GM10847 (cell line): ENCODE results near the gene RERE.

Source experiments
- POLR2A ChIP-seq: IDR thresholded peaks from 2 replicates; pipeline ENCODE4 v1.6.1; 2011; ENCODE audit not compliant: insufficient read length; ENCODE audit errors: extremely low read depth

The RERE gene

DNA sequence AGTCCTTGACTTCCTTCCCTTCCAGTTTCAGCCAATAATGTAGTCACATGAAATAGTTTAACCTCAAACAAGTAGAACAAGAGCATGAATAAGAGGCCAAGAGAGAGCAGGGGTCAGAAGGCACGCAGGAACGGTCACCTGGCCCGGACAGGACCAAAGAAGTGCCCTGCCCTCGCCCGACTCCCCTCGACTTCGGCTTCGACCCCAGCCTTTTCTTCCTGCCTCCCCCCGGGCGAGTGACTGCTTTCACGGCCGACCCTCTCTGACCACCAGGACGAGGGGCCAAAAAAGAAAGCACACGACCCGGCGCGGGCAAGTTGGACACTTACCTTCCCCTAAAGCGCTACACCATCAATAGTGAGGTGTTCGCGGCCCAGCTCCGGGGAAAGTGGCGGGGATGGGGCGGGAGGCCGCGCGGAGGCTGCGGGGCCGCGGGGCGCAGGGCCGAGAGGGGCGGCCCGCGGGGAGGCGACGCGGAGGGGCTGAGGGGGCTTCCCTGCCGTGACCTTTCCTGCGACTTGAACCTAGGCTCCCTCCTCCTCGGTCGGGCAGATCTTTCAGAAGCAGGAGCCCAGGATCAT is 519 bp downstream of the RERE start:
- TF ChIP-seq POLR2A: no peak

DNA sequence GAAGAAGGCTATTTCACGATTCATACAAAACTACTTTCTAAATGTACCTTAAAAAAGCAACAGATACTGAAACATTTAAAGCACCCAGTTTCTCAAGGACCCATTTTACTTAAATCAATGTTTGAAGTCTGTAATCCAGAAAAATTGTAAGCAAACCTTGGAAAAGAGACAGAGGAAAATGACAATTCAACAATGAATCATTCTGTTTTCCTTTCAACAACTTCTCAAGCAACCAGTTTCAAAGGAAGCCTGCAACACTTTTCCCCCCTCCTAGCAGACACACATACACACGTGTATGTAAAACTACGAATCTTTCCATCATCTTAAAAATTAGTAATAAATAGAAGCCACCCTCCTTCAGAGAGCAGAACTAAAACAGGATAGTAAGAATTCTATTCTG is 1.2 kb downstream of the RERE start:
- TF ChIP-seq POLR2A: no peak

DNA sequence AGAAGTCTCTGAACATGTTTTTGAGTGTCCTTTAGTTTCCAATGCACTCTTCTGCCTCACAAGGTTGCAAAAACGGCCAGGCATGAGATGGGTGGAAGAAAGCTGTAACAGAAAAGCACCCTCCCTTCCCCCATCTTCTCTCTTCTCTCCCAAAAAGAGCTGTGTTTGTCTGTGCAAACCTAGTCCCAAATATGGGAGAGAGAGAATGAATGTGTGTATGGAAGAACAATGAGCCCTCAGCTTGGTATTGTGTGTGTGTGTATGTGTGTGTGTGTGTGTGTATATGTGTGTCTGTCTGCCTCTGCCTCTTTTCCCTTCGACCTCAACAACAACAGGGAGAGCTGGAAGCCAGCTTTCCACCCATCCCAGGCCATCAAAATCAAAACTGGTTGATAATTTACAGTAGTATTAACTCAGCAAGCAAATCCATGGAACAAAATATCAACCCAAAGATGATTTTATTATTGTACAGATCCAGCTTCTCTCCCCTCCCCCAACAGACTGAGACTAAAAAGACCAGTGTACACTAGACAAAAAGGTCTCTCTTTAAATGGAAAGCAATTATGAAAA is 1.8 kb downstream of the RERE start:
- no peak for TF ChIP-seq POLR2A

DNA sequence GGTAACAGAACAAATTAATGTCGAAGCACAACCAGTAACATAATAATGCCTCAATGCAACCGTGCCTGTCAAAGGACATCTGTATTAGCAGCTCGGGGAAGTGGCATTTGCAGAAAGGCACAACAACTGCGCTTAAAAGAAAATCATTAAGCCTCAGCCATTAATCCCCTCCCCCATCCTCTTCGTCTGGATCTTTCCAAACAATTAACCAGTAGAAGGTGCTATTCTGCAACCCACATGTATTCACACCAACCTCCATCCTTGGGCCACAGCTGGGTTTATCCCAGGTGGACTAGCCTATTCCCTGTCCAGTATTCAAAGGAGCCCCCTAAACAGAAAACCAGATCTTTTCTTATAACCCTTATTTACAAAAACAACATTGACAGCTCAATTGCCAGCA is 2.6 kb downstream of the RERE start:
- TF ChIP-seq POLR2A: no peak

DNA sequence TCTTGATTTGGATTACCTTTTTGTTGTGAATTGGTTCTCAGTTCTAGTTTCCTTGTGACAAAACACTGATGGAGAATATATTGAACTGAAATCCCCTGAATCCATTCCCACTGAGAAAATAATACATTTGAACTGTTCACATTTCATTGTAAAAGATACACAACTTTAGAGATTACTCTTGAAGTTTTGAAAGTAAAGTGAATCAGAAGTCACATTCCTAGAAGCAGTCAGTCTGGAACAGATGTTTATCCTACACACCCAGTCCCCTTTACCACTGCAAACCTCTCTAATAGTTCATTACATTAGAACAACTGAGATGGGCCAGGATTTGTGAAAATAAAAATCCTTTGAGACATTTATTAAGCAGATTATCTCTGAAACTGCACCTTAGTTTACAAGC is 3.4 kb downstream of the RERE start:
- TF ChIP-seq POLR2A: no peak

DNA sequence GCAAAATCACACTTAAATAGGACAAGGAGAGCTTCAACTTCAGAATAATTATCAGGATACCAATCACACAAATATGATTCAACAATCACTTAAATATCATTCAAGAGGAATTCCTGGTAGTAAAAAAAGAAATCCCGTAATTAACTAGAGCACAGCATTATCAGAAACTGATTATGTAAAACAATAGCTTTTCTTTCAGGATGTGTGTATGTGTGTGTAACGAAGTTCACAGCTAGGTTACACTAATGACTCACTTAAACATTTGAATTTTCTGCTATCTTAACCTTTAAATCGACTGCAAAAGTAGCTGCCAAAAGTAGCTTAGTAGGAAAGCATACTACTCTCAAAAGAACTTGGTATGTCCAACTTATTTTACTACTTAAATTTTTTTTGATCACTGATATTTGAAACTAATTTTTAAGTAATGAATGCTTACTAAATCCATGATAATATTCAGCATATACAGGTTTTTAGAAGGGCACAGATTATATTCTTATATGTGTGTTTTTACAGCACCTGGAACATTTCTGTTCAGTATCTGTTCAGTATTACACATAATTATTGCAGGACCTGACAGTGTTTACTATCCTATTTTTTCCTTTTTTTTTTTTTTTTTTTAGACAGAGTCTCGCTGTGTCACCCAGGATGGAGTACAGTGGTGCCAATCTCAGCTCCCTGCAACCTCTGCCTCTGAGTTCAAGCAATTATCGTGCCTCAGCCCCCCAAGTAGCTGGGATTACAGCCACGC is 4.2 kb downstream of the RERE start:
- no peak for TF ChIP-seq POLR2A

DNA sequence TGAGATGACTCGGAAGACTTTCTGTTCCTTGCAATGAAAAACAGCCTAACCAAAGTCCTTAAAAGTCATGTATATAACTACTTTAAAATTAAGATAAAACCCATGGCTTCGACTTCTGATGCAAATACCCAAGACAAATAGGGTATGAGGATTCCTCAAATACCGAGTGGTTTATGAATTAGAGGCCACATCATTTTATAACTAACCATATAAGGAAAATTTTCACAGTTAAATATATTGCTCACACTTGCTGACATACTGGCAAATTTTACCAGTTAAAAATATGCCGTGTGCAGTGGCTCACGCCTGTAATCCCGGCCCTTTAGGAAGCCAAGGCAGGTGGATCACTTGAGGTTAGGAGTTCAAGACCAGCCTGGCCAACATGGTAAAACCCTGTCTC is 5.4 kb downstream of the RERE start:
- no peak for TF ChIP-seq POLR2A

DNA sequence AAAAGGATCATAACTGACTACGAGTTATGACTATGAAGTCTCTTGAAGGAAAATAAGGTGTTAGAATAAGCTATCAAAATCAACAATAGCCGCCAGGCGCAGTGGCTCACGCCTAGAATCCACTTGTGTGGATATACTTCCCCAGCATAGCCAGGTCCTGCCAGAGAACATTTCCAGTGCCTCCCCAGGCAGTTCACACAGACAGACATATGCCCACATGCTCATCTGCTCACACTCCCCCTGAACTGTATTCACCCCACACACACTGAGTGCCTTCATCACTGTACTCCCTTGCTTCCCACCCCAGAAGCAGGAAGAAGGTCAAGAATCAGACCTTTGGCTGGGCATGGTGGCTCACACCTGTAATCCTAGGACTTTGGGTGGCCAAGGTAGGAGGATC is 6.5 kb downstream of the RERE start:
- TF ChIP-seq POLR2A: no peak

DNA sequence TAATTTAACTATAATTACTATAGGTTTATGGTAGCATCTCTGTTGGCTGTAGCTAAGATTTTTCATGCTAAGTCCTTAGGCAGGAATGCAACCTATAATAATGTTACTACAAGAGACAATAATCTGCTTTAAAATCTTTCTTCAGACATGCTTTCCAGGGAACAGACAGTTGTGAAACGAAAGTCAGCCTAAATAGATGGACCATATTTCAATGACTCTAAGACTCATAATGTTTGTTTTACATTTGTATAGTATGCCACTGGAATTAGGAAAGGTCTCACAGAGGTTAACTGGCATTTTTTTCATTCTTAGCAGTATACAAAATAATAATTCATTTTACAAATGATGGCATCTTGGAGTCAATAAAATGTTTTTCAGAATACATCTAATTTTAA is 8.1 kb downstream of the RERE start:
- no peak for TF ChIP-seq POLR2A

DNA sequence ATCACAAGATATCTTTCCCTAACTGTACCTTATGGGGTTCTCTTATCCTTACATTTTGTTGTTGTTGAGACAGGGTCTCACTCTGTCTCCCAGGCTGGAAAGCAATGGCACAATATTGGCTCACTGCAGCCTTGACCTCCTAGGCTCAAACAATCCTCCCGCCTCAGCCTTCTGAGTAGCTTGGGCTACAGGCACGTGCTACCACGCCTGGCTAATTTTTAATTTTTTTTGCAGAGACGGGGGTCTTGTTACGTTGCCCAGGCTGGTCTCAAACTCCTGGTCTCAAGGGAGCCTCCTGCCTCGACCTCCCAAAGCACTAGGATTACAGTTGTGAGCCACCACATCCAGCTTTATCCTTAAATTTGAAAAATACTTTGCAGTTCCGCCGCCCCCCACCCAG is 10.4 kb downstream of the RERE start:
- TF ChIP-seq POLR2A: no peak

DNA sequence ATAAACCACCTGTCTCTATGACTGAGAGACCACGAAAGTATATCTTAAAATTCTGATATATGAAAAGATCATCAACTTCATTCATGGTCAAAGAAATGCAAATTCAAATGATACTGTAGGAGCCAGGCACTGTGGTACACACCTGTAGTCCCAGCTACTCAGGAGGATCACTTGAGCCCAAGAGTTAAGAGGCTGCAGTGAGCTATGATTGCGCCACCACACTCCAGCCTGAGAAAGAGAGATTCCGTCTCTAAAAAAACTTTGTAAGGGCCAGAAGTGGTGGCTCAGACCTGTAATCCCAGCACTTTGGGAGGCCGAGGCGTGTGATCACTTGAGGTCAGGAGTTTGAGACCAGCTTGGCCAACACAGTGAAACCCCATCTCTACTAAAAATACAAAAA is 17.0 kb downstream of the RERE start:
- TF ChIP-seq POLR2A: no peak

DNA sequence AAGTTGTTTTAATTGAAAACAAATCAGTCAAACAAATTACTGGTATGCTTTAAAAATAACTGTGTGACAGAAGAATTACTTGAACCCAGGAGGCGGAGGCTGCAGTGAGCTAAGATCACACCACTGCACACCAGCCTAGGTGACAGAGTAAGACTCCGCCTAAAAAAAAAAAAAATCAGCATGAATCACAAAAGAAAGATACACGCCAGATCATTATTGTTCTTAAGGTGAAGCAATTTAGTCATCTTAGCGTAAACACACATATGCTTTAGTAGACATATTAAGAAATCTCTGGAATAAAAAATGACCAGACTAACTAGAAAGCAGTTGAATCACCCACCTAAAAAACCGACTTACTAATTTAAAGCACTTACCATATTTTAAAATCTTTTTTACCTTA is 20.2 kb downstream of the RERE start:
- TF ChIP-seq POLR2A: no peak

DNA sequence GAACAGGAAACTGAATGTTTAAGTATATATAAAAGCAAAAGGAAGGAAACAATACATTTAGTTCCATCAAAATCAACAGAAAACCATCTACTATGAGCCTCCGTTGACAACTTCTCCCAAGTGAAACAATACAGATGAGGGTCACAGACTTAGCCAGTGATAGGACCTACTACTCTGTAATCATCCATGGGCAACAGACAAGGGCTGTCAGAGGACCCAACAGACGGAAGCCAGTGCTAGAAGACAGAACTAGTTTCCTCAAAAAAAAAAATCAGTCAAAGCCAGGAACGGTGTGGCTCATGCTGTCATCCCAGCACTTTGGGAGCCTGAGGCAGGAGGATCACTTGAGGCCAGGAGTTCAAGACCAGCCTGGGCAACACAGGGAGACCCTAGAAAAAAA is 20.6 kb downstream of the RERE start:
- no peak for TF ChIP-seq POLR2A

DNA sequence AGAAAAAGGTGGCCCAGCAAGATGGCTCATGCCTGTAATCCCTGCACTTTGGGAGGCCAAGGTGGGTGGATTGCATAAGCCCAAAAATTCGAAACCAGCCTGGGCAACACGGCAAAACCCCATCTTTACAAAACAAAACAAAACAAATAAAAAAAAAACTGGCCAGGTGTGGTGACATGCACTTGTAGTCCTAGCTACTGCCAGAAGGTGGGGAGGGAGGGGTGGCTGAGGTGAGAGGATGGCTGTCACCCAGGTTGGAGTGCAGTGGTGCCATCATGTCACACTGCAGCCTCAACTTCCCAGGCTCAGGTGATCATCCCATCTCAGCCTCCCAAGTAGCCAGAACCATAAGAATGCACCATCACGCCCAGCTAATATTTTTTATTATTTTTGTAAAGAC is 22.8 kb downstream of the RERE start:
- no peak for TF ChIP-seq POLR2A

DNA sequence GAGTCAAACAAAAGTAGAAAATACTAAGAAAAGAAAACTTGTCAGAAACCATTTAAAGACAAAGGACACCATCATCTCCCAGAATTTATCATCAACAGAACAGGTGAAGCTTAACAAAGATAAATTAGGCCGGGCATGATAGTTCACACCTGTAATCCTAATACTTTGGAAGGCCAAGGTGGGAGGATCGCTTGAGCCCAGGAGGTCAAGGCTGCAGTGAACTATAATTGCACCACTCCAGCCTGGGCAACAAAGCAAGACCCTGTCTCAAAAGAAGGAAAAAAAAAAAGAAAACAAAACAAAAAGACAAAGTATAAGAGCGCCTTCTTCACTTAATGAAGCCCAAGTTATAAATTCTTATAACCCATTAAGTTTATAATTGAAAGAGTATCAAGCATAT is 25.6 kb downstream of the RERE start:
- no peak for TF ChIP-seq POLR2A

DNA sequence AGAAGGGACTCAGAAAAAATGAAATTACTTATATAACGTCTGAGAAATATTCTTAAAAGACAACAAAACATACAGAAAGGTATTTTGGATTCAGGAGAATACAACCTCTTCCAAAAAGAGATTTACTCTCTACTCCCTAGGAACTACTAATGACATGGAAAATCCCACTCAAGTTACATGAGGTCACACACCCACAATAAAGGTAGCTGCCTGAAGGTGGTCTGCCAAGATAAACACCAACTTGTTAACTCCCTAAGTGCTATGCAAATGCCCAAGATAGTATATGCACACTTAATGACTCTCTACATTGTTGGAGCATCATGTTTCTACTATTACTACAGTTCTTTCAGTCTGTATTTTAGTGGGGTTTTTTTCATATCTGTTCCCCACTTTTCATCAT is 26.5 kb downstream of the RERE start:
- TF ChIP-seq POLR2A: no peak

DNA sequence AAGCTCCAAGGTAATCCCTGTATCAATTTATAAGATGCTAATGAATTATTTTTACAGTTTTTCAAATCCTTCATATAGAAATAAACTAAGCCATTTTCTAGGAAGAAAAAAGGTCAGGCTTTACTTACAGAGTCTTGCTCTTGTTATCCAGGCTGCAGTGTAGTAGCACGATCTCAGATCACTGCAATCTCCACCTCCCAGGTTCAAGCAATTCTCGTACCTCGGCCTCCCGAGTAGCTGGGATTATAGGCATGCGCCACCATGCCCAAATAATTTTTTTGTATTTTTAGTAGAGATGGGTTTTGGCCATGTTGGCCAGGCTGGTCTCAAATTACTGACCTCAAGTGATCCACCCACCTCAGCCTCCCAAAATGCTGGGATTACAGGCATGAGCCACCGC is 27.0 kb downstream of the RERE start:
- no peak for TF ChIP-seq POLR2A
